CMK (cell line): ENCODE results near the gene GOLGA1.

ENCODE experiments used
- DNase-seq: peaks from one replicate; pipeline ENCODE4 v3.0.0-alpha.2; 2010; ENCODE audit warnings: low read depth

Gene GOLGA1

GRCh38 chr9:124882231-124882630 is 58.7 kb downstream of the GOLGA1 start:
- DNase-seq = no peak

DNA sequence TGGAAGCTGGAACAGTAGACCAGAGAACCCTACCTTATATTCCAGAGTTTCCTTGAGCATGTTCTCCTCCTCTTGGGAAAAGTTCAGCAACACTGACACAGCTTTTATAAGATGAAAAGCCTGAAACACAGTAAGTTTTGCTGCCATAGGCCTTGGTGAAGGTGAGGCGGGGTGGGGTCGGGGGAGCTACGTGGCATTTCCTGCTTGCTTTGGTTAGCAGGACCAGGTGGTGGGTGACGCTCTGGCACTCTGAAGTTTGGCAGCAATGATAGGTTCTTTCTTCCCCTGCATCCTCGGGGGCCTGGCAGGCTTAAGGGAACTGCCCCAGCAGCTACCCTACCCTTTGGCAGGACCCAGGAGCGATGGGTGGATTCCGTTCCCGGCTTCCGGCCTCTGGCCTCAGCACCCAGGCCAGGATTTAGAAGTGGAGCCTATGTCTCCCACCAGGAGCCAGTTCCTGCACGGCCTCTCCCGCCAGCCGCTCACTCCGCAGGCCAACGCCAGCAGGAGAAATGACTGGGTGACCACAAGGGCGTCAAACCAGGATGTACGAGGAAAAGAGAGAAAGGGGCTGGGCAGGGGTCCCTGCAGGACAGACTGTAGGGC is 59.6 kb downstream of the GOLGA1 start:
- DNase-seq = no peak

DNA sequence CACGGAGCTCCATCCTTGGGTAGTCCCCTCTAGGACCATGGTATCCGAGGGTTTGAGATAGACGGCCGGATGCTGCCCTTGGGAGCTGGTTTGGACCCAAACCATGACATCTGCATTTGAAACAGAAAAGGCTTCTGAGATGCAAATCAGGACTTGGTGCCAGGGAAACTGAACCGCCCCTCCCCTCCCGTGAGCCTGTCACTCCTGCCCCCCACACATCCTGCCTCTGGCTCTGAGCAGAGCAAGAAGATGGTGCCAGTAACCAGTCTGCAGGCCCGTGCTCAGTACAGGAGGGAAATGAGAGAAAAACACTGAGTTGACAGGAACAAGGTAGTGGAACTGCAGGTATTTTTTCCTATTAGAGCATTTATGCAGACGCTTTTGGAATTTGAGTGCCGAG is 60.4 kb downstream of the GOLGA1 start:
- DNase-seq = no peak

GRCh38 chr9:124879226-124879625 is 61.7 kb downstream of the GOLGA1 start:
- DNase-seq = no peak

DNA sequence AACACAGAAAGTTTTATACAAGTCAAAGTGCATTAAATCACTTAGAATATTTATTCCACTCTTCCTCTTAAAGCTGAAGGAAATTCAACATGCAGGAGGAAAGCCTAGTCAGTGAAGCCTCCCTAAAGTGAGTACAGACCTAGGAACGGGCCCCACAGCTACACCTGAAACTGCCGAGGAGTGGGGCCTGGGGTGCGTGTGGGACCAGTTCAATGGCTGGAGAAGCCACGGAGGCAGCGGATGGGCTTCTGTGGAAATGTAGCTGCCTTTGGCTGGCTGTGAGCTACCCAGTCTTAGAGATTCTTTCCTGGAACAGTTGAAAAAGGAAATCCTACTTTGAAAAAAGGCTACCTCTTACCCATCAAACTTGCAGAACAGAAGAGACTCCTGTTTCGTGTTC is 62.4 kb downstream of the GOLGA1 start:
- no peak for DNase-seq

- DNase-seq = no peak
Measured at GRCh38 chr9:124878021-124878420, 62.9 kb downstream of the GOLGA1 start.

- no peak for DNase-seq
Measured at GRCh38 chr9:124877021-124877782, 63.7 kb downstream of the GOLGA1 start.

DNA sequence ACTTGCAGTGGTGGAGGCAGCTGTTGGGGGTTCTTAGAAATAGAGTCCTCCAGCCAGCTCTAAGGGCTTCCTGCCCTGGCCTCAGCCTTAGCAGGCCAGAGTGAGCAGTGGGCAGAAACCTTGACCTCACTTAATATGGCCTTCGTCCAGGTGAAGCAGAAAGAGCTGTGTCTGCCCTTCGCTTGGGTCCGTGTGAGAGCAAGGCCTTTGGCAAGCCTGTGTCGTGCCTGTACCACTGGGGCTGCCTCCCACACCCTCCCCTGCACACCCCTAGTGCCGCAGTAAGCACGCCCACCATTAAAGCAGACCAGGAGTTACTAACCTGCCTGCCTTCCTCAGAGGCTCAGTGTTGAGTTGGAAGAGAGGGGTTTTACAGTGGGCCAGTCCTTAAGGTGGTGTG is 65.4 kb downstream of the GOLGA1 start:
- DNase-seq = no peak

DNA sequence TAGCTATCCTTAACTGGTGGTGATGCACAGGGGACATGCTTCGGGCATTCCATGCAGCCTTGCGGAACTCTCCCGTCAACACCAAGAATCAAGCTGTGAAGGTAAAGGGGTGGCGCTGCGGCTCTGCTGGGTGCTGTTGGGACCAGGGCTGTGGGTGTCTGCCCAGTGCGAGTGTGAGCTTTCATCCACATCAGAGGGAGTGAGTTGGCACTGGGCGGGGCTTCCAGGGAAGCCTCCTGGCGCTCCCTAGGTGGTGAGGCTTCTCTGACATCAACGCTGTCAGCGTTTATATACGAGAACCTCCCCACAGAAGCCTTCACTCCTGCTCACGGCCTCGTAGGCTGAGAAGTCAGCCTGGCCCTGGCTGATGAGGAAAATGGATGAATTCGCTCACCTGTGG is 67.2 kb downstream of the GOLGA1 start:
- no peak for DNase-seq

- no peak for DNase-seq
Measured at GRCh38 chr9:124871156-124871561, 69.7 kb downstream of the GOLGA1 start.

DNA sequence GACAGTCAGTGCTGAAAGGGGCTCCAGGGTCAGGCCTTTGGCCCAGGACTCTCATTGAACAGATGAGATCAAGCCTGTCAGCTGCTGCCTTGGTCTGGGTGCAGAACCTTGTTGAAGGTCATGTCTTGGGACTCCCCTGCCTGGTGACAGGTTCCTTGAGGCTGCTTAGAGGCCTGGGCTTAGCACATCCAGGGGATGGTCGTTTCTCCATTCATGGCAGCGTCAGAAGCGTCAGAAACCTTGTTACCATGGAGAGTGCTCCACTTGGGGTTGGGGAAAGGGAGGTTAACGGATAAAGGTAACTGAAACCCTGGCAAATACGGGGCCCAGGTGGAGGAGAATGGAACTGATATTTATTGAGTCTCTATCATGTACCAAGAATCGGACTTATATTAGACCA is 70.2 kb downstream of the GOLGA1 start:
- no peak for DNase-seq

- DNase-seq = no peak
Measured at GRCh38 chr9:124869986-124870560, 70.8 kb downstream of the GOLGA1 start.

DNA sequence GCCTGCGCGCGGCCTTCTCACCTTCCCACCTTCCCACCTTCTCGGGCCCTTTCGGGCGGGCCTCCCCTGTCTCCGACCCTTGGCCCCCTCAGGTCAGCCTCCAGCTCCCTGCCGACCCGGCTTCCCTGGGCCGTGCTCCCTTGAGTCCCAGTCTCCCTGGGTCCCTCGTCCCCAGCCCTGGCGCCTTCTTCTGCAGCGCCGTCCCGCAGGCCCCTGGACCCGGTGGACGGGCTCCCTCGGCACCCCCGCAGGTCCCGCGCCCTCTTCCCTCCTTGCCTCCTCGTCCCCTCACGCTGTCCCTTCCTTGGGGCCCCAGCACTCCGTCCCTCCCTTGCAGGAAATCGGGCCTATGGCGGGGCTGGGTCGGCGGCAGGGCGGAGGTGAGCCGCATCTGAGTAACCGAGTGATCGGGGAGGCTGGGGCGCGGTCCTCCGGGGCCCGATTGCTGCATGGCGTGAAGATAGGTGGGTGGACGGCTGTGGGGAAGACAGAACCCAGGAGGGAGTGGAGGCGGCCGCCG is 71.4 kb downstream of the GOLGA1 start:
- no peak for DNase-seq

DNA sequence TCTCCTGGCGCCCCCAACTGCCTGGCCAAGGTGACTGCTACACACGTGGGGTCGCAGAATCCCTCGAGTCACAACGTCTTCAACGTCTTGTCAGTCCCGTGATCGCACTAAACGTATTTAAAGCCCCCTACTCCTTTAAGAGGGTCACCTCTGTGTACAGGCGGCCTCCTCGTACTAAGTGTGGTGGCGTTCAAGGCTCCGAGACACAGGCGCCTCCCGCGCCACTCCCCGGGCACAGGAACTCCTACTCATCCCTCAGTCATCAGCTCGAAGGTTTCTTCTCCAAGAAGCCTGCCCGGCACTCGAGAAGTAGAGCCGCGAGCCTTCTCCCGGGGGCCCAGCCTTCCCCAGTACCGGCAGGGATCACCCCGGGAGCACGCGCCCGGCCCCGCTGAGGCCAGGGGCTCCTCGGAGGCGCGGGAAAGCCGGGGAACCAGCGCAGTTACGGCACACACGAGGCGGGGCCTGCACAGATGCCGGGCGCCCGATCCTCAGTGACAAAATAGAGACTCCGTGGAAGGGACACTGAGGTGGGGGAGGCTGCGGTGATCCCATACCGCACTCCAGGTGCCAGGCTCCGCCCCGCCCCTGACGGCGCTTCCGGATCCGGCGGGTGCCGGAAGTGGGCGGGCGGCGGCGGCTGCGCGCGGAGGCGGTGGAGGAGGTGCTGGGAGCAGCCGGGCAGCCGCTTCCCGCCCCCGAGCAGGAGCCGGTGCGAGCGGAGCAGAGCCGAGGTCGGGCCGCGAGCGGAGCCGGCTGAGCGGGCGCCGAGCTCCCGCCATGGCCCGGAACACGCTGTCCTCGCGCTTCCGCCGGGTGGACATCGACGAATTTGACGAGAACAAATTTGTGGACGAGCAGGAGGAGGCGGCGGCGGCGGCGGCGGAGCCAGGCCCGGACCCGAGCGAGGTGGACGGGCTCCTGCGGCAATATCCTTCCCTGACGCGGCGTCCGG is 72.1 kb downstream of the GOLGA1 start:
- DNase-seq = peak; percentile 84

DNA sequence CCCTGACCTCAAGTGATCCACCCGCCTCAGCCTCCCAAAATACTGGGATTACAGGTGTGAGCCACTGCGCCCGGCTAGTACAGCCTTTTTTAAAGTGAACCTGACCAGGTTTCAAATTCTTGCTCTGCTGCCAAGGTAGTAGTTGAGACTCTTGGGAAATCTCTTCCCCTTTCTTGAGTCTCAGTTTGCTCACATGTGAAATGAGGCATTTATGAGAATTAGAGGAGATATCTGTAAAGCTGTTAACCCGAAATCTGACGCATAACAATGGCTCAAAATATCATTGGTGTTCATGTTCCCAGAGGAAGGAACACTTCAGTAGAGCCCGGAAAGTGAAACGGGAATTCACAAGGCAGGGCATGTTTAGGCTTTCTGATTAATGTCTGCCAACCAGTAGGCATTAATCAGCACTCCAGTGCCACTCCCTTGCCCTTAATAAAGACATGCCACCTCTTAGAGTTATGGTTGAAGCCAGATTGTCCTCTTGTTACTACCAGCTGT is 77.5 kb downstream of the GOLGA1 start:
- DNase-seq = no peak

DNA sequence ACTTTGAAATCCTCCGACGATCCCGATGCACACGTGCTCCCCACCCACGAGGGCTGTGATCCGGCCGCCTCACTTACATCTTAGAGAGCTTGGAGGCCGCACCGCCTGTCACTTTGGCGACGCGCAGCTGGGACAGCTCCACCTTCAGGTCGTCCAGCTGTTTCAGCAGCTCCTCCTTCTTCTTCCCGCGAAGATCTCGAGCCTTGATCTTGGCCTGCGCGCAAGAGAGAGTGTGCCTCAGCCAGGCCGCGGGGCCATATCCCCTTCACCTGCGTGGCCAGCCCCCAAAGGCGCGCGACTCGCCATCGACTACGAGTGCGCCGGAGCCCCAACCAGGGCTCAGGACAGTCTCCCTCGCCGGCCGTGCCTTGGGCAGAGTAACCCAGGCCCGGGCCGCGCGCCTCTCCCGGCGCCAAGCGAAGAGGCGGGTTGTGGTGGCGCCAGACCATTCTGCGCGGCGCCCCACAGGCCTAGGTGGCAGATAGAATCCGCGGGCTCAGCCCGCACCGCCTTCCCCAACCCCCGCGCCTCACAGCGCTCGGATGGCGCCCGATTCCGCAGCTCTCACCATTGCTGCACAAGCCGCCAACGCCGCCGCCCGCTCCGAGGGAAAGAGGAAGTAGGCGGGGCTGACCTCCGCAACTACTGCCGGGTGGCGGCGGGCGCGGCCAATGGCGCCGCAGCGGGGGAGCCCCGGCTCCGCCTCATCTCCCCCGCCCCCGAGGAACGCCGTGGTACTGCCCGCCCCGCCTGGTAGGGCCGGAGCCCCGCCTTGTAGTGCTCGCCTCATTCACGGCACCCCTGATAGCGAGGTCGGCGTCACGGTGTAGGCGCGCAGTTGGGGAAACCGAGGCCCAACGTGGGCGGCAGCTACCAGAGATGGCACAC is 79.3 kb downstream of the GOLGA1 start, which contains the start of the genes ARPC5L and RPL35:
TSS of gene ARPC5L (plus strand) at position 789 of the 888 bp plus-strand sequence. CDS start 7,161 bp downstream, outside the sequence.
TSS of gene RPL35 (minus strand) at position 616 of the 888 bp plus-strand sequence. CDS start at position 571, 45 bp downstream.
- peak; percentile 89 for DNase-seq

DNA sequence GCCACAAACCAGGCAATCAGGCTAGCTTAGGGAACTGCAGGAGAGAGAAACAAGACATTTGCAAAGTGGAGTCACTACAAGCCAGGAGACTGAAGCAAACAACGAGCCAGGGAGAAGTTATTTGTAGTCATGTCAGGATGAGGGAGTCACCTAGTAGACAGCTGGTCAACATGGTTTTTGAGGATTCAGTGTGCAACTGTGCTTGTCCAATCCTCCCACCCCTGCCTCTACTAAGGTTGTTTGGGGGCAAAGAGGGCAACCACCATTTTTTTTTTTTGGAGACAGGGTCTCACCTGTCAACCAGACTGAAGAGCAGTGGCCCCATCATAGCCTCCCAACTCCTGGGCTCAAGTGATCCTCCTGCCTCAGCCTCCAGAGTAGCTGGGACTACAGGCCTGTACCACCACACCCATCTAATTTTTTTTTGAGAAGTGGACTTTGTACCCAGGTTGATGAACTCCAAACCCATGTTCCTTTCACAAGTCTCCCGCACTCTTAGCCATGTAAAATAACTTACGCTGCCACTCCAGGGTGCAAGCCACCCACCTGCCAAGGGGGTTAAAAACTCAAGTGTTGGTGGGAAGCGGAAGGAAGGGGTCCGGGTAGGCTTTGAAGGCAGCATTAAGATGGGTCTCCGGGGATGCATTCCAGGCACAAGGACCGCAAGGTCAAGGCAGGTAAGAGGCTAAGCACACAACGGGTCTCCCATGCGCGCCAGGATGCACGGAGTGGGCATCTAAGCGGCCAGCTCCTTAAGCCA is 80.1 kb downstream of the GOLGA1 start:
- no peak for DNase-seq

- DNase-seq = no peak
Measured at GRCh38 chr9:124859803-124860581, 80.9 kb downstream of the GOLGA1 start.
